Left renal pelvis (tissue), 4 donors: ENCODE results near the gene MANBA. TPM values are rescaled to one million over a fixed set of nuclear protein-coding genes. Genes with fewer than 3 reads are reported as not detected.
A peak's percentile ranks its signal among the peaks of the same experiment; 100 is the strongest.

Experiments
- DNase-seq, 4 donors: peaks; one replicate each; pipeline ENCODE4 v3.0.0-alpha.2; 2013; ENCODE audit warnings: low read depth in 4 of 4, low spot score in 3 of 4
- polyA plus RNA-seq, 4 donors: library from polyadenylated mRNA; unstranded; fragments of 120-200 nt; gene quantifications; one replicate each; pipeline ENCODE4 v1.2.1, GENCODE V29; 2013; ENCODE audit not compliant: insufficient read length in 4 of 4

MANBA gene
- 10 to 100 TPM; 19.1 to 32.0 (median 22.6) TPM for polyA plus RNA-seq

DNA sequence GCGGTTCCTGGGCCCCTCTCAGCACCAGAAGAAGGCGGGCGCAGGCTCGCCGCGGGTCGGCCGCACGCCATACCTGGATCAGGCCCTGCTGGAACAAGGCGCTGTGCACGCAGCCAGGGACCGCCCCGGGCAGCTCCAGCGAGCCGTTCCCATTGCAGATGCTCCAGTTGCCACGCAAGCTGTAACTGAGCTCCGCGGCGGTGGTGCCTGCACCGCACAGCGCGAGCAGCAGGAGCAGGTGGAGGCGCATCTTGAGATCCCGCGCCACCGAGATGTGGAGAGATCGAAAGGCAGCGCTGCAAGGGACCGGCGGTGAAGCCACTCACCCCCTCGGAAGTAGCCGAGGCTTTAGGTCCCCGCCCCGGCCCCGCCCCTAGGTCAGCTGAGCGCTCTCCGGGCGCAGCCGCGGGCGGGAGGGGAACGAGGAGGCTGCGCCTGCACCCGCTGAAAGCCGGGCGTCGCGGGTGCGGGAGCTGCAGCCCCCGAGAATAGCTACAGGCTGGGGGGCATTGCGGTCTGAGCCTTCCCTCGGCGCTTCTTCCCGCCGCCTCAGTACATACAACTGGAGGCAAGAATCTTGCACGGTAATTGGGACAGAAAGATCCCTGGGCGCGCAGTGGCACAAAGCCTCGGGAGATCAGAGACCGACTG is at the start of gene MANBA:
TSS of gene MANBA (minus strand) at position 324 of the 651 bp plus-strand sequence. CDS start at position 250, 74 bp downstream.
- peak; percentile 57 to 66 (median 58) for DNase-seq

DNA sequence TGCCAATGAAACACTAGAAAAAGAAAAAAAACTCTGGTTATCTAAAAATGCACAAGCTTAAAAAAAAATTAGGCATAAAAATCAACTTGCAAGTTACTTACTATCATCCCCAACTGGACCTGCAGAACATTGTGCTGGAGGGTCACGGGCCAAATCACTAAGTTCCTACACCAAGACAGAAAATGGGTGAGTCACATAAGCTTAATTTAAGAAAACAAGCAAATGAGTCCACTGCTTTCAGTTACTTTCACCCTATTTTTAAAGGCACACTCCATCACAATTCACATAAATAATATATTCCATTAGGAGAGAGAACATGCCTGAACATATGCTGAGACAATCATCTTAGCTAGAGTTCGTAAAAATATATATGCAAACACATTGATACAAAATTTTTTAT is 48.9 kb upstream of the MANBA start:
- no peak for DNase-seq

DNA sequence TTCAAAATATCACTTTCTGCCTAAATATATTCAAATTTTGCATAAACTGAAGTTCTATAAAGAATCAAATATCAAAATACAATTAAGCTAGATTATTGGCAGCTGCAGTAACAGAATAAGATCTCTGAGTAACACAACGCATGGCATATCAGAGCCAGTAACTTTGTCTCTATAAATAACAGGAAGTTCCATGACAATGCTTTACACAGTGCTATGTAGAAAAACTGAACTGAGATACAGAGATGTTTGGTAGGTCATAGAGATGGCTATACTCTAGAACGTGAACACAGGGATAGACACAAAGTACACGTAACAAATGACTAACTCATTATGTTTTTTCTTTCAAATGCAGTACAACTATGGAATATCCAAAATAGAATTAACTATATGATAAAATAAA is 48.4 kb upstream of the MANBA start:
- DNase-seq, result no peak

DNA sequence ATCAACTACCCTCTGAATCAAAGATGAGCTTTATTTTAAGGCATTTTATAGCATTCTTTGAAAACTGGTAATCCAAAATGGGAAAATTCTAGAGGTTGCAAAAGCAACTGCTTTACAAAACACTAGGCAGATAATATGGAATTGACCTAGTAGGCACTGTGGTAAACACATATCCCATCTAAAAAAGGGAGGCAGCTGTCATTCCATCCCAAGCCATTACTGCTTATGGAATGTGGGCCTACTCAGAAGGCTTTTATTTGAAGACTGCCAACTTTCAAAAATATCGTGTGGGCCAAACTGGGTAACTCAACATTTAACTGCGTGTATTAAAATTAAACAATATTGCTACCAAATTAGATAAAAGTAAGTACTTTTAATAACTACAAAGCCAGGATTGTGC is 47.2 kb upstream of the MANBA start:
- DNase-seq, result no peak

DNA sequence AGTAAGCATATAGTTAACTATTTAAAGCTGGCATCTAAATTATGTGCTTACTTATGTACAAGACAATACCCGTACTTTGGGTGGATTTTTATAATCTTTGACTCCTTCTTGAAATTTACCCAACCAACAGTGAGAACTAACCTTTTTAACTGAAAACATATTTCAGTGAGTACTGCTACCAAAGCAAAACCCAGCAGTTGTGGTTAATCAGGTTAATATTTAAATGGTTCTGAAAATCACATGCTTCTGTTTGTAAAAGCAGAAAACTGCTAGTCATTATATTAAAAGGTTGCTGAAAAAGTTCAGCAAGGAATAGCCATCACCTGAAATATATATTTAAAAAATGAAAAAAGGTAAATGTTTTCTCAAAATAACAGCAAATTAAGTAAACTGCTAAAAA is 46.6 kb upstream of the MANBA start:
- DNase-seq, result no peak

DNA sequence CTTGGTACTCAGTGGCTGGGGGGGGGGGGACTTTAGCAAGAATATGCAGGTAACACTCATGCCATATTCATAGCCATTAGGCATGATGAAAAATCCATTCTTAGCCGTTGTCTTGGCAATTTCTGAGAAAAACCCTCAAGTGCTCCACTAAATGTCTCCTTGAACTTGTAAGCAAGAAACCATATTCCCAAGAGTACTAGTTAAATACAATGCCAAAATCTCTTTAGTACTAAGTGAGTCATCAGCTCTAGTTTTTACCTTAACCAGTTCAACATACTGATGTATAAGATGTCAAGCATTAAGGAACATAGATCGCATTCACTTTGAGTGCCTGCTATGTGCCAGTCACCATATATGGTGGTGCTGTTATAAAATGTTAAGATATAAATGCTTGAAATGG is 39.0 kb upstream of the MANBA start:
- no peak for DNase-seq

DNA sequence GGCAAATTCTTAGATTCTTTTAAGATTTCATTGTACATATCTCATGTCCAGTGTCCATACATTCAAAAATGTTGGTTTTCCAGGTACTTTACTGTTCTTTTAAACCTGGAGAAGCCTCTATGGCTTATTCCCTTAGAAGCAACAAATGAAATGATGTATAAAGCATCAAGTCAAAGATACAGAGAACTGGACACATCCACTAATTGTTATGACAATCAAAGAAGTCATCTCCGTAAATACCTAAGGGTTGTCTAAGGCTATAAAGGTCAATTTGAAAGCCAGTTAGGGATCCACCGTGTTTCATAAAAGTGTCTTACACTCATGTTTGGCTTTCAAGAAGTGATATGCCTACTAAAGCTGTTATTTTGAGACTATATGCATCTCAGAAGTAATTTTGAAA is 34.2 kb upstream of the MANBA start:
- no peak for DNase-seq

DNA sequence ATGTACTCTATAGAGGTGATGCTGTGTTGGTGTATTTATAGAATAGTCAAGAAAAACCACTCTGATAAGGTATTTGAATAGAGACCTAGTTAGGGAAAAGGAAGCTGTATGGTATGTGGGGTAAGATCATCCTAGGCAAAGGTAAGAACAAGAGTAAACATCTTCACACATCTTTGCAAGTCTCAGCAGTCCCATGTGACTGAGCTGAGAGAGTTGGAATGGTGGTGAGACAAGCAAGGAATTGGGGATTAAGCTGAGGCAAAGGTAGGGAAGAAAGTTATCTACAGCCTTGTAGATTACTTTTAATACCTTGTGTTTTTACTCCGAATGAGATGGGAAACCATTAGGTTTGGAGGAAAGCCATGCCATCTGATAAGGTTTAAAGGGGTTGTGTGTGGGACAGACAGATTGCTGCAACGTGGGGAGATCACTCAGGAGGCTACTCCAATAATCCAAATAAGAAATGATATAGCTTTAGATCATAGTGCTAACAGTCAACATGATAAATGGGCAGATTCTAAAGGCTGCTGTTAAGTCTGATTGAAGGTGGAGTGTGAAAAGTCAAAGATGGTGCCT is 31.7 kb upstream of the MANBA start:
- no peak for DNase-seq

DNA sequence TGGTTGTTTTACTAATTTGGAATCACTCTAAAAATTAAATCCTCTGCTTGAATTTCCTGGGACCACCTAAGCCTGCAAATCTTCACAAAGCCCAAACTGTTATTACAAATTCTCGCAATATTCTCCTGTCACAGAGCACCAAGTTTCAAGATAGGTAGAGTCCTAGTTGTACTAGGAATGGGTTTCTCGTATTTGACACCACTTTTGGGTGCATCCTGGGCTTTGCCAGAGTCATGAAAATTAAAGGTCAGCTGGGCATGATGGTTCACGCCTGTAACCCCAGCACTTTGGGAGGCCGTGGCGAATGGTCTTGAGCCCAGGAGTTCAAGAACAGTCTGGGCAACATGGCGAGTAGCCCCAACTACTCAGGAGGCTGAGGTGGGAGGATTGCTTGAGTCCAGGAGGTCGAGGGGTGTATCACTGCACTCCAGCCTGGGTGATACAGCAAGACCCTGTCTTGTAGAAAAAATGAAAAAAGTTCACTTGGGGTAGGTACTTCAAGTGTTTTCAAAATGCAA is 30.6 kb upstream of the MANBA start:
- DNase-seq, result no peak

DNA sequence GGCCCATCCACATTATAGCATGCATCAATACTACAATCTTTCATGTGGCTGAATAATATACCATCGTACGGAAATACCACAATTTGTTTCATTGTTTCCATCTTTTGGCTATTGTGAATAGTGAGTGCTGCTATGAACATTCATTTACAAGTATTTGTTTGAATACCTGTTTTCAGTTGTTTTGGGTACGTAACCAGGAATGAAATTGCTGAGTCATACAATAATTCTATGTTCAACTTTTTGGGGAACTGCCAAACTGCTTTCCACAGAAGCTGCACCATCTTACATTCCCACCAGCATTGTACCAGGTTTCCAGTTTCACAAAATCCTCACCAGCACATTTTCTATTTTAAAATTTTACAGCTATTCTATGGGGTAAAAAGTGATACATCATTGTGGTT is 28.5 kb upstream of the MANBA start:
- DNase-seq, result no peak

DNA sequence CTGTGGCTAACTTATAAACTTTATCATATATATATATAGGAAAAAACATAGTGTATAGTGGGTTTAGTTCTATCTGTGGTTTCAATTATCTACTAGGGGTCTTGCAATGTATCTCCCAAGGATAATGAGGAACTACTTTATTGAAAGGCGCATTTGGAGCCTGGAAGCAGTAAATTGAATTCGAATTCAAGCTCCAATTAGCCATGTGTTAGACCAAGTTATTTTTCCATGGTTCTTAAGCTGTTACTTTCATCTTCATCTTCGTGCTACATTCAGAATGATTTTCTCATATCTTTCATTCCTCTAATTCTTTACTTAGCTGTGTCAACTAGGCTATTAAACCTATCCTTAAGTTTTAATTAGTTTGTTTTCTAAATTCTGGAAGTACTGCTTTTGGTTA is 27.2 kb upstream of the MANBA start:
- DNase-seq, result no peak

DNA sequence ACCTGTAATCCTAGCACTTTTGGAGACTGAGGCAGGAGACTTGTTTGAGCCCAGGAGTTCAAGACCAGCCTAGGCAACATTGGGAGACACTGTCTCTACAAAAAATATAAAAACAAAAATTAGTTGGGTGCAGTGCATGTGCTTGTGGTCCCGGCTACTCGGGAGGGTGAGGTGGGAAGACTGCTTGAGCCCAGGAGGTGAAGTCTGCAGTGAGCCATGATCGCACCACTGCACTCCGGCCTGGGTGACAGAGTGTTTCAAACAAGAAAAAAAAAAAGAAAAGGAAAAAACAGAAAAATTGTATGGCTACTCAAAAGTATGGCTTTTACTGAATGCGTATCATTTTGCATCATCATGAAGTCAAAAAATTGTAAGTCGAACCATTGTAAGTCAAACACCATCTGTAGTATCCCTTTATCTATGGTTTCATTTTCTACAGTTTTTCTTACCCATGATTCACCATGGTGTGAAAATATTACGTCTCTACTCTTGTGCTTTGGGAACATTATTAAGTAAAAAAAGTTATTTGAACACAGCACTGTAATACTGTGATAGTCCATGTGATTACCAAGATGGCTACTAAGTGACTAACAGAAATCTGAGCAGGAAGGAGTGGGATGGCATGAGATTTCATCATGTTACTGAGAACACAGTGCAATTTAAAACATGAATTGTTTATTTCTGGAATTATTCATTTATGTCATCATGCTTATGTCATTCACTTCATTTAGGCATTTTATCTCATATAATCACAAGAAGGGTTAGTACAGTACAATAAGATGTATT is 26.5 kb upstream of the MANBA start:
- DNase-seq, result no peak

DNA sequence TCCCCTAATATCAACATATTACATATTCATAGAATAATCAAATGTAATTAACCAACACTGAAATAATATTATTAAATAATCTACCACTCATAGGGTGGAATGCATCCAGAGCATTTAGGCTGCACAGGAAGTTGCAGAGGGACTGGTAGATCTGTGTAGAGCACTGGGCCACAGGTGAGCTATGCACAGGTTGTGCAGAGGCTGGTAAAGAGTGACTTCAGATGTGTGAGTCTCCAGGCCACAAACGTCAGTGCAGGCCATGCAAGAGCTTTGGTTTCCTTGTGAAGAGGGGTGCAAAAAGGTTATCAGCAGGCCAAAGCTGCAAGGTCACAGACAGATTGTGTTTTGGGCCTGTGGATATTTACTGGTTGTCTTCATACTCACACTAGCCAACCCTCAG is 25.5 kb upstream of the MANBA start:
- DNase-seq, result no peak

DNA sequence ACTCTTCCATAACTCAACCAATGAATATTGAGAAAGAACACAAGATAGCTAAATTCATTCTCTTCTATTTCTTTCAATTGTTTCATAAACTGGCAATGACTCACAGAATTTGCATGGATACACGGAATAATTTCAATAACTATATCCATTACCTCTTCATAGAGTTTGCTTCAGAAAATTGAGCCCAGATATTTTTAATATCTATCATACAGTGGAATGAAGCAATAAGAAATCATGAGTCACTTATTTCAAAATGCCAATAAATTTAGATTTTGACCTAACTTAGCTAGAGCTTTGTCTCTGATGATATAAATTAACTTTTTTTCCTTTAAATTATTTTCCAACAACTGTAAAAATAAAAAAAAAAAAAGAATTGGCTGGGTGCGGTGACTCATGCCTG is 22.2 kb upstream of the MANBA start:
- DNase-seq, result no peak

DNA sequence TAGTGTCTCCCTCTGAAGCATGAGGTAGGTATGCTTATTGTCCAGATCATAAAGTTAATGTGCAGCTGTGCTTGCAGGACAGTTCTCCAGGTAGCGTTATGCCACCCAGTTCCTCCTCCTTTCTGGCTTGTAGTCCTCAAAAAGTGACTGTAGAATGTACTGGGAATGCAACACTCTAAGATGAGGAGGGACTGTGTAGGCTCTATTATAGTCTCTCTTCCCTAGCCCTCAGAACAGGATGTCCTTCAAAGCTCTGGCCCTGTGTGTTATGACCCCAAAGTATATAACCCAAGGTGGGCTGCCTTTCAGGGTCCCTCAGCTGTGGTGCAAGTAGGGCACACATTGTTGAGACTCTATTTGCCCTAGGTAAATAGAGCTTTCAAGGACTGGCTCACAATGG is 20.8 kb upstream of the MANBA start:
- DNase-seq, result no peak

DNA sequence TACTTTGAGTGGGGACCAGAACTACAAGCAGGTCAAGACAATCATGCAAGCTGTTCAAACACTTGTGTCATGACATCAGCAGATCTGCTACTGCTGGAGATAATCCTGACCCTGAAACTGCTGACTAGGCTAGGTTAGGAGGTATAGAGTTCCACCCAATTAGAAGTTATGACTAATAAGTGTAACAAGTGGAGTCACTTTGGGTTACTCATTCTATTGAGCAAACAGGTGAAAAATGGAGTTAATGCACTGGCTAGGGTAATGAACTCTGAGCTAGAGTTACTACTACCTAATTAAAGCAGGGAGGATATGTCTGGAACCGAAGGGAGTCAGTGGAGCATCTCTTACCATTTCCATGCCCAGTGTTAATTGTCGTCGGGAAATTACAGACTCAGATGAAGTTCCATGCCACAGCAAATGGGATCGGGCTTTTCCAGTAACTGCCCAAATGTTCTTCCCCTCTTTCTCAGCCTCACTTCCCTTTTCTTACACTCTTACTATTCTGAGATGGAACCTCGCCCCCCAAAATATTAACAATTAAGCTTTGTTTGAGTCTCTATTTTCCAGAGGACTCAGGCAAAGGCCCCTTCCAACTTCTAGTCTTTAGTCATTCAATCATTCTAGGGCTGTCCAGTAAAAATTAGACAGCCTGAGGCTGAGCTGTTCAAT is 19.8 kb upstream of the MANBA start:
- DNase-seq, result no peak

DNA sequence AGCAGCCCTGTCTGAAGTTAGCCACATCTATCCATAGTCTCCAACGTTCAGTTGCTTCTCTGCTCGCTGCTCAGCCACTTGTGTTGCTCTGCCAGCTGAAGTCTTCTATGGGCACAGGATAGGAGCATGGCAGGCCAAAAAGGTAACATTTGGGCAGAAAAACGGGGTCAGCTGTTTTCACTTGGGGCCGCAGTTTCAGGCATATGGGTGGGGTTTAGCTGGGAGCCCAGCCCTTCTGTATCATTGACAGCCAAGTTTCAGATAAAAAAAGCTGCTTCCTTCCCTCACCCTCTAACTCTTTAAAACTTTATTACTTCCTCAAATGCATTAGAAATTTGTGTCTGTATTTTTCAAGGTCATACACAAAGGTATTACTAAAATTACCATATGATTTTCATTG is 18.4 kb upstream of the MANBA start:
- DNase-seq, result no peak

DNA sequence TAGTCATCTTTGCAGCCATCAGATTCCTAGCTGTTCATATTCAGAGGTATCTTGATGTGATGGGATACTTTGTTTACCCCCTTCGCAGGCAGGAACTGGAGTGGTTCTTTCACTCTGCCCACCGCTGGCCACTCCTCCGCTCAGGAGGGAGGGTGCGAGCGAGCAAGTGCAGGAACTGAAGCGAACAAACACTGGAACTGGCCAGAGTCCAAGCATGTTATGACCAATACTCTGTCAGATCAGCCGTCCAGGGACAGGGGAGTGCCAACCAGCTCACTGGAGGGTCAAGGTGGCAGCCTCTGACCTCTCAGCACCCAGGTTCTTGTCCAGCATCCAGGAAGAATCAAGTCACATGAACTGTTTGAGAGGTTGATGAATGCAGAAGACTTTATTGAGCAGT is 18.0 kb upstream of the MANBA start:
- peak in 1 of 4 donors; percentile 10 for DNase-seq

DNA sequence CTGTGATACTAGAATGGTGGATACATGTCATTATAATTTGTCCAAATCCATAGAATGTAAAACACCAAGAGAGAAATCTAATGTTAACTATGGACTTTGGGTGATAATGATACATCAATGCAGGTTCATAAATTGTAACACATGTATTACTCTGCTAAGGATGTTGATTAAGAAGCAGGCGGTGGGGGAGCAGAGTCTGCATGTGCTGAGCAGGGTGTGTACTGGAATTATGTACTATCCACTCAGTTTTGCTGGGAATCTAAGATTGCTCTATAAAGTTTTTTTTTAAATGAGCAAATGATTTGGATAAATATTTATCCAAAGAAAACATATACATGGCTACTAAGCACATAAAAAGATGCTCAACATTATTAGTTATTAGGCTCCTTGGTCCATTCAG is 15.0 kb upstream of the MANBA start:
- DNase-seq, result no peak

DNA sequence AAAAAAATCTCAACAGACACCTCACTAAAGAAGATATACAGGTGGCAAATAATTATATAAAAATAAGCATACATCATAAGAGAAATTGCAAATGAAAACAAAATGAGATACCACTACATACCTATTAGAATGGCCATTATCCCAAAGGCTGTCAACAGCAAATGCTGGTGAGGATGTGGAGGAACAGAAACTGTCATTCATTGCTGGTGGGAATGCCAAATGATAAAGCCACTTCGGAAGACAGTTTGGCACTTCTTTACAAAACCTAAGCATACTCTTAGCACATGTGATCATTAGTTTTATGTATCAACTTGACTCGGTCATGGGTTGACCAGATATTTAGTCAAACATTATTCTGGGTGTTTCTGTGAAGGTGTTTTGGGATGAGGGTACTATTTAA is 13.5 kb upstream of the MANBA start:
- no peak for DNase-seq

DNA sequence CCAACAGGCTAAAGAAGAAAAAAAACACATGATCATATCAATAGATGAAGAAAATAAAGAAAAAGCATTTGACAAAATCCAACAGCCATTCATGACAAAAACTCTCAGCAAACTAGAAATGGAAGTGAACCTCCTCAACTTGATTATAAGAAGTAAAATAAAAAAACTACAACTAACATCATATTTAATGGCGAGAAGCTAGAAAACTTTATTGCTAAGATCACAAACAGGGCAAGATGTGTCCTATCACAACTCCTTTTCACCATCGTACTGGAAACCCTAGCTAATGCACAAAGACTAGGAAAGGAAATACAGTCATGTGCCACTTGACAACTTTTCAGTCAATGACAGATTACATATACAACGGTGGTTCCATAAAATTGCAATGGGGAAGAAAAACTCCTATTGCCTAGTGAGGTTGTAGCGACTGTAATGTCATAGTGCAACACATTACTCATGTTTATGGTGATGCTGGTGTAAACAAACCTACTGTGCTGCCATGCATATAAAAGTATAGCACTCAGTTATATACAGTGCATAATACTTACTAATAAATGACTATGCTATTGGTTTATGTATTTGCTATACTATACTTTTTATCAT is 12.1 kb upstream of the MANBA start:
- no peak for DNase-seq
